Ovary (tissue), 9 donors: ENCODE measurements around the gene GRK7. TPM values are rescaled to one million over a fixed set of nuclear protein-coding genes. Genes with fewer than 3 reads are reported as not detected.
"Not testable (repeated sequence)": the region's sequence is repeated elsewhere in the genome, so short reads cannot be mapped to it uniquely, and the experiment has no call there.

Experiments
- DNase-seq, 5 donors: peaks; one replicate each; pipeline ENCODE4 v3.0.0-alpha.2; 2019 to 2020
- H3K27ac ChIP-seq, 2 donors: fragments of 200-600 bp; one replicate each; pipeline versions ENCODE4 v1.5.1 to v1.8.0; 2019 to 2022
- H3K27me3 ChIP-seq: fragments of 200-600 bp; one replicate; pipeline ENCODE4 v1.8.0; 2022
- H3K36me3 ChIP-seq: fragments of 200-600 bp; sonication (generic); one replicate; pipeline ENCODE4 v1.5.1; 2019
- H3K4me1 ChIP-seq: one replicate; pipeline ENCODE4 v1.8.1; 2013; ENCODE audit warnings: mild to moderate bottlenecking, moderate library complexity; ENCODE audit not compliant: insufficient read depth
- H3K4me3 ChIP-seq: fragments of 200-600 bp; sonication (generic); one replicate; pipeline ENCODE4 v1.5.1; 2017
- H3K9me3 ChIP-seq, 2 donors: fragments of 200-600 bp in 1 of 2; sonication (generic) in 1 of 2; one replicate each; pipeline versions ENCODE4 v1.5.1 to v1.8.1; 2013 to 2019; ENCODE audit warnings: mild to moderate bottlenecking in 1 of 2, moderate library complexity in 1 of 2
- CTCF ChIP-seq, 3 donors: fragments of 450-650 bp in 2 of 3; fragments of 200-600 bp in 1 of 3; IDR thresholded peaks; one replicate each; pipeline versions ENCODE4 v1.5.1 to v1.8.0; 2016 to 2022; ENCODE audit warnings: antibody characterized with exemption in 3 of 3, mild to moderate bottlenecking in 1 of 3
- EP300 ChIP-seq: sonication (generic); formaldehyde crosslinking; IDR thresholded peaks from one replicate; pipeline ENCODE4 v1.6.1; 2017; ENCODE audit warnings: antibody characterized with exemption
- POLR2A ChIP-seq: fragments of 450-650 bp; IDR thresholded peaks from one replicate; pipeline ENCODE4 v1.6.1; 2017; ENCODE audit warnings: antibody characterized with exemption, mild to moderate bottlenecking, moderate library complexity
- WGBS, 3 donors: extraction: QIAGEN DNeasy Blood & Tissue Kit in 1 of 3; methylation state at CpG; one replicate each; pipeline versions ENCODE4 v1.1.5 to v1.1.7; 2013 to 2017; 5-methylcytosine and 5-hydroxymethylcytosine counted together
- intact Hi-C, 4 donors: fragments of 100-400 bp; cut with DNase I; formaldehyde crosslinking; loops; one replicate each; pipeline versions ENCODE4 v1.11.0 to v1.15.1; 2022 to 2023
- polyA plus RNA-seq, 2 donors: library from polyadenylated mRNA; stranded (reverse); fragments of 200-250 nt in 1 of 2; fragments of 350-450 nt in 1 of 2; fragmentation: Illumina TruSeq in 1 of 2; extraction: RNeasy Lipid Tissue Mini Kit (QIAGEN cat#74804) in 1 of 2; gene quantifications; one replicate each; pipeline ENCODE4 v1.2.3, GENCODE V29; 2013 to 2014
- total RNA-seq, 7 donors: library from RNA; depleted of rRNA in 2 of 7; stranded (reverse); fragments of >200 nt in 2 of 7; fragmentation: NEBNext Ultra II Directional in 3 of 7; extraction: Animal tissue kit (Norgen Biotek cat#: 25700) in 3 of 7; gene quantifications; one replicate each; pipeline versions ENCODE4 v1.1.0 to v1.2.4, GENCODE V29; 2016 to 2023
- donor health status: DM: no; HTN: no; CAD: no; lungs with moderate emphysema.
- donor health status: DM: no; HTN: no; CAD: no.
- donor health status: Bipolar disorder and iron deficiency.
- donor health status: DM: yes; HTN: yes; CAD: no.
- donor health status: DM: no; HTN: no; CAD: no.
- donor health status: DM: yes; HTN: yes; CAD: no.

Gene GRK7
- total and polyA plus RNA-seq, 9 donors = 0.02 to 0.13 (median 0.10) TPM; not detected in 5

- intact Hi-C loops = no loop called here
- Histone ChIP-seq H3K9me3 (no peaks in the 10 kb centered on the region), H3K4me1 (peaks cover 16% of the 10 kb centered on the region), H3K27ac (peak overlapping the region; percentile 43 to 74), H3K36me3 (no peaks in the 10 kb centered on the region), H3K27me3 (no peaks in the 10 kb centered on the region), H3K4me3 (peak overlapping the region; percentile 33)
- TF ChIP-seq POLR2A (no peak), CTCF (IDR thresholded peaks at IDR 0.05) (no peak), EP300 (no peak)
- WGBS, 3 donors = 45 to 53% (median 49%) methylated on average over 10 of the region's 10 CpGs
- peak in 4 of 5 donors; percentile 18 to 57 (median 34) for DNase-seq
Observed at GRCh38 chr3:141797819-141798447, 34.7 kb downstream of the GRK7 start.

- H3K4me3 ChIP-seq = no peak overlapping the region
- peak; percentile 45 to 85 (median 66) for DNase-seq
- intact Hi-C loops = no loop called here
- peak overlapping the region in 1 of 2 donors; percentile 43 for H3K27ac ChIP-seq
- no peaks in the 10 kb centered on the region for H3K36me3 ChIP-seq
- peaks cover 16% of the 10 kb centered on the region for H3K4me1 ChIP-seq
- no peaks in the 10 kb centered on the region for H3K9me3 ChIP-seq
- WGBS, 3 donors = 13 to 23% (median 13%) methylated on average over 11 of the region's 11 CpGs
- TF ChIP-seq CTCF (IDR thresholded peaks at IDR 0.05) = no peak
- TF ChIP-seq EP300 = no peak
- TF ChIP-seq POLR2A = no peak
- H3K27me3 ChIP-seq = no peaks in the 10 kb centered on the region
Observed at GRCh38 chr3:141798448-141798845, 35.2 kb downstream of the GRK7 start.

- H3K36me3 ChIP-seq = no peaks in the 10 kb centered on the region
- TF ChIP-seq CTCF (IDR thresholded peaks at IDR 0.05) (no peak), POLR2A (no peak), EP300 (no peak)
- no peaks in the 10 kb centered on the region for H3K9me3 ChIP-seq
- WGBS, 3 donors = 70 to 83% (median 73%) methylated on average over 6 of the region's 6 CpGs
- no peak overlapping the region for H3K27ac ChIP-seq
- intact Hi-C loops = no loop called here
- H3K4me3 ChIP-seq = no peak overlapping the region
- no peak for DNase-seq
- H3K27me3 ChIP-seq = no peaks in the 10 kb centered on the region
- H3K4me1 ChIP-seq = peaks cover 13% of the 10 kb centered on the region
Observed at GRCh38 chr3:141802316-141803077, 39.3 kb downstream of the GRK7 start.

- H3K4me1 ChIP-seq, H3K36me3 ChIP-seq, intact Hi-C loops, H3K27ac ChIP-seq, DNase-seq, H3K9me3 ChIP-seq, H3K4me3 ChIP-seq, H3K27me3 ChIP-seq: not testable (repeated sequence)
- WGBS, 3 donors = 86 to 90% (median 88%) methylated on average over 6 of the region's 6 CpGs
Observed at GRCh38 chr3:141803538-141803937, 40.3 kb downstream of the GRK7 start.

GRCh38 chr3:141804447-141804777 is 41.2 kb downstream of the GRK7 start:
- H3K9me3 ChIP-seq = no peaks in the 10 kb centered on the region
- no peak overlapping the region for H3K27ac ChIP-seq
- DNase-seq = no peak
- WGBS, 3 donors = 92 to 98% (median 96%) methylated on average over 2 of the region's 2 CpGs
- no peak overlapping the region for H3K4me3 ChIP-seq
- H3K4me1 ChIP-seq = no peaks in the 10 kb centered on the region
- no peaks in the 10 kb centered on the region for H3K36me3 ChIP-seq
- intact Hi-C loops = no loop called here
- TF ChIP-seq EP300 (no peak), POLR2A (no peak), CTCF (IDR thresholded peaks at IDR 0.05) (no peak)
- H3K27me3 ChIP-seq = no peaks in the 10 kb centered on the region
